HL-60 (cell line): ENCODE measurements around the gene DET1.

Experiments
- DNase-seq, 2 experiments: peaks; one replicate each; pipeline ENCODE4 v3.0.0-alpha.2; 2010 to 2020; ENCODE audit warnings: low read depth in 1 of 2, low spot score in 1 of 2
- H3K27ac ChIP-seq: fragments of 250-450 bp; sonication (Bioruptor Pico); replicated peaks from 2 replicates; pipeline ENCODE4 v1.5.1; 2020; ENCODE audit warnings: mild to moderate bottlenecking, moderate library complexity
- H3K27me3 ChIP-seq: fragments of 250-450 bp; sonication (Bioruptor Pico); 2 replicates; pipeline ENCODE4 v1.5.1; 2021; ENCODE audit warnings: mild to moderate bottlenecking, moderate library complexity; ENCODE audit not compliant: insufficient read depth, poor library complexity, severe bottlenecking
- H3K4me3 ChIP-seq: replicated peaks from 2 replicates; pipeline ENCODE4 v1.5.1; 2011; ENCODE audit warnings: mild to moderate bottlenecking, control low read depth, low read length; ENCODE audit not compliant: insufficient read depth
- GABPA ChIP-seq: IDR thresholded peaks from 2 replicates; pipeline ENCODE4 v1.6.1; 2012; ENCODE audit warnings: low read depth
- POLR2AphosphoS5 ChIP-seq: IDR thresholded peaks from 2 replicates; pipeline ENCODE4 v1.6.1; 2012; ENCODE audit warnings: low read depth
- SPI1 ChIP-seq: IDR thresholded peaks from 2 replicates; pipeline ENCODE4 v1.6.1; 2012; ENCODE audit warnings: low read depth, mild to moderate bottlenecking, borderline replicate concordance
- TF ChIP-seq, protein P1 (sequence below): IDR thresholded peaks from 2 replicates; pipeline ENCODE4 v1.6.1; 2012; ENCODE audit warnings: low read depth; ENCODE audit not compliant: insufficient replicate concordance
- TF ChIP-seq, protein P2 (sequence below): IDR thresholded peaks from one replicate; pipeline ENCODE4 v1.5.1; 2011; ENCODE audit warnings: low read length, control low read depth, inconsistent platforms; ENCODE audit not compliant: insufficient read depth

DET1 gene

DNA sequence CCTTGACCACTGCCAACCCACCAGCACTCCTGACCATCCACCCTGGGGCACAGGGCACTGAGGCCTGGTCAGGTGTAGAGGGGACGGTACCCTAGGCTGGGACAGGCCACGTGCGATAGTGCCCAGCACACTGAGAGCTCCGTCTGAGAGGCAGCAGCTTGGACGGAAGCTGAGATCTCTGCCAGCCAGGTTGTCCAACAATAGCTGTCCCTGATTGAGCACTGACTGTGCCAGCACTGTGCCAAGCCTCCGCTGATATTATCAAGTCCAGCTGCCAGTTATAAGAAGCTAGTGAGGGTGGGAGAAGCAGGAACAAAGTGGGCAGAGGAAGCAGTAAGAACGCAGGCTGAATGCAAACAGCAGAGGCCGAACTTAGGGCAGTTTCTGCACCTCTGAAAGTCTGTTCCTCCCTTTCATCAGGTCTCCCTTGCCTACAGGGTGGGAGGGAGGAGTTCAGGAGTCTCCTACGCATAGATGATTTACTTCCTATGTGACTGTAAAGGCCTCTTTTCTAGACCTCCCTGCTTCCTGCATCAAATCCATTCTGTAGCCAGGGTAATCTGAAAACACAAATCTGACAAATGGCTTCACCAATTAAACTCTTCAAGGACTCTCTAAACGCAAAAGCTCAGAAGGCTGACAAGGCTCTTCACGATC lies 49.2 kb downstream of the DET1 start:
- Histone ChIP-seq H3K27ac (no peak overlapping the region), H3K27me3 (no peaks in the 10 kb centered on the region), H3K4me3 (no peak overlapping the region)
- no peak for DNase-seq
- TF ChIP-seq SPI1 (no peak), GABPA (no peak)
- TF ChIP-seq, protein P1, sequence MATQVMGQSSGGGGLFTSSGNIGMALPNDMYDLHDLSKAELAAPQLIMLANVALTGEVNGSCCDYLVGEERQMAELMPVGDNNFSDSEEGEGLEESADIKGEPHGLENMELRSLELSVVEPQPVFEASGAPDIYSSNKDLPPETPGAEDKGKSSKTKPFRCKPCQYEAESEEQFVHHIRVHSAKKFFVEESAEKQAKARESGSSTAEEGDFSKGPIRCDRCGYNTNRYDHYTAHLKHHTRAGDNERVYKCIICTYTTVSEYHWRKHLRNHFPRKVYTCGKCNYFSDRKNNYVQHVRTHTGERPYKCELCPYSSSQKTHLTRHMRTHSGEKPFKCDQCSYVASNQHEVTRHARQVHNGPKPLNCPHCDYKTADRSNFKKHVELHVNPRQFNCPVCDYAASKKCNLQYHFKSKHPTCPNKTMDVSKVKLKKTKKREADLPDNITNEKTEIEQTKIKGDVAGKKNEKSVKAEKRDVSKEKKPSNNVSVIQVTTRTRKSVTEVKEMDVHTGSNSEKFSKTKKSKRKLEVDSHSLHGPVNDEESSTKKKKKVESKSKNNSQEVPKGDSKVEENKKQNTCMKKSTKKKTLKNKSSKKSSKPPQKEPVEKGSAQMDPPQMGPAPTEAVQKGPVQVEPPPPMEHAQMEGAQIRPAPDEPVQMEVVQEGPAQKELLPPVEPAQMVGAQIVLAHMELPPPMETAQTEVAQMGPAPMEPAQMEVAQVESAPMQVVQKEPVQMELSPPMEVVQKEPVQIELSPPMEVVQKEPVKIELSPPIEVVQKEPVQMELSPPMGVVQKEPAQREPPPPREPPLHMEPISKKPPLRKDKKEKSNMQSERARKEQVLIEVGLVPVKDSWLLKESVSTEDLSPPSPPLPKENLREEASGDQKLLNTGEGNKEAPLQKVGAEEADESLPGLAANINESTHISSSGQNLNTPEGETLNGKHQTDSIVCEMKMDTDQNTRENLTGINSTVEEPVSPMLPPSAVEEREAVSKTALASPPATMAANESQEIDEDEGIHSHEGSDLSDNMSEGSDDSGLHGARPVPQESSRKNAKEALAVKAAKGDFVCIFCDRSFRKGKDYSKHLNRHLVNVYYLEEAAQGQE, result no peak

DNA sequence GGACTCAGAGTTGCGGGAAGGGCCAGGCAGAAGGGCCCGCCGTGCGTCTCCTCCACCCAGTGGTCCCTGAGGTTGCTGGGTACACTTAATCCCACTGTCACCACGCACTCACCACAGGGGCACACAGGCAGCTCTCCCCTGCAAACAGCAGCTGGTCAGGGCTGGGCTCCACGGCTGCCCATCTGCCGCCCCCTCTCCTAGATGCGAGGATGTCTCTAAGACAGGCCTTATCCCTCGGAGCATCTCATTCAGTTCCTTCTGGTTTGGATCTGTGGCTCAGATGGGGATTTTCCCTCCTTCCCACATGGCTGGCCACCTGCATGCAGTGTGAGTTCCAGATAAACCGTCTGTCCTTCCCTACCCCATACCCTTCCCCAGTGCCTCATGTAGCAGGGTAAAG lies 52.6 kb downstream of the DET1 start:
- TF ChIP-seq, protein P2, sequence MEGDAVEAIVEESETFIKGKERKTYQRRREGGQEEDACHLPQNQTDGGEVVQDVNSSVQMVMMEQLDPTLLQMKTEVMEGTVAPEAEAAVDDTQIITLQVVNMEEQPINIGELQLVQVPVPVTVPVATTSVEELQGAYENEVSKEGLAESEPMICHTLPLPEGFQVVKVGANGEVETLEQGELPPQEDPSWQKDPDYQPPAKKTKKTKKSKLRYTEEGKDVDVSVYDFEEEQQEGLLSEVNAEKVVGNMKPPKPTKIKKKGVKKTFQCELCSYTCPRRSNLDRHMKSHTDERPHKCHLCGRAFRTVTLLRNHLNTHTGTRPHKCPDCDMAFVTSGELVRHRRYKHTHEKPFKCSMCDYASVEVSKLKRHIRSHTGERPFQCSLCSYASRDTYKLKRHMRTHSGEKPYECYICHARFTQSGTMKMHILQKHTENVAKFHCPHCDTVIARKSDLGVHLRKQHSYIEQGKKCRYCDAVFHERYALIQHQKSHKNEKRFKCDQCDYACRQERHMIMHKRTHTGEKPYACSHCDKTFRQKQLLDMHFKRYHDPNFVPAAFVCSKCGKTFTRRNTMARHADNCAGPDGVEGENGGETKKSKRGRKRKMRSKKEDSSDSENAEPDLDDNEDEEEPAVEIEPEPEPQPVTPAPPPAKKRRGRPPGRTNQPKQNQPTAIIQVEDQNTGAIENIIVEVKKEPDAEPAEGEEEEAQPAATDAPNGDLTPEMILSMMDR, result no peak
- TF ChIP-seq SPI1 (no peak), GABPA (no peak), POLR2AphosphoS5 (no peak)
- TF ChIP-seq, protein P1, result no peak
- DNase-seq, result no peak
- no peak overlapping the region for H3K4me3 ChIP-seq

DNA sequence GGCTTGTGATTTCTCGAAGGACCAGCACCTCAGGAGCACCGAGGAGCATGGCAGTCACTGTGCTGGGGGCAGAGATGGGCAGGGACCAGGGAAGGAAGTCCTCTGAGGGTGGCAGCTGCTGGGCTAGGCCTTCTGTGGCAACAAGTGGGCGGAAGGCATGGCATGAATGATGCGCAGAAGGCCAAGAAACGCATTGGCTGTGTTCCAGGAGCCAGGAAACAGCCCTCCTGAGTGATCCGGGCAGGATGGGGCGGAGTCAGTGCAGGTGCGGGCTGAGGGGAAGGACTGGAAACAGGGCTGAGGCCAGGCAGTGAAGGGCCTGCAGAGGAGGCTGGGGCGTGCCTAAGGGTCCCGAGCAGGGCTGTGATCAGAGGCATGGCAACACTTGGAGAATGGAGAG lies 55.3 kb downstream of the DET1 start:
- TF ChIP-seq, protein P1, result no peak
- no peak for TF ChIP-seq GABPA
- Histone ChIP-seq H3K27me3 (no peaks in the 10 kb centered on the region), H3K27ac (no peak overlapping the region), H3K4me3 (no peak overlapping the region)
- no peak for DNase-seq

More for the DNA sequence above, 52.6 kb downstream of the DET1 start:
- Histone ChIP-seq H3K27me3 (no peaks in the 10 kb centered on the region), H3K27ac (no peak overlapping the region)

DNA sequence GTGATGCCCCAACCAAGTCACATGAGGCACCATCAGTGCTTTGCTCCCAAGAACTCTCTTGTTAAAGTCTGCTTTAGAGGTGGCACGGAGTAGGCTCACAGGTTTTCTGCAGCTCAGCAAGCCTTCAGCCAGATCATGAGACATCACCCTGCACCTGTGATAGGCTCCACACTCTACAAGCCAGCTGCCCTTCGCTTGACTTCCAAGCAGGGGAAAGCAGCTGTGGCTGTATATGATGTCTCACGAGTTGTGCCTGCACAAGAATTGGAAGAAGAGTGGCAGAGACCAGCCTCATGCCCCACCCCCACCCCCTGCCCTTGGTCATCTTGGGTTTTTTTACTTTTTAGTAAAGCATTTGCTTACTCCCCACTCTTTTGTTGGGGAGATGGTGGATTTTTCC lies 56.4 kb downstream of the DET1 start:
- no peak overlapping the region for H3K27ac ChIP-seq
- H3K4me3 ChIP-seq, result no peak overlapping the region
- DNase-seq, result no peak
- no peak for TF ChIP-seq POLR2AphosphoS5
- no peak for TF ChIP-seq GABPA
- TF ChIP-seq, protein P2, result no peak
- TF ChIP-seq, protein P1, result no peak
- no peak for TF ChIP-seq SPI1
- no peaks in the 10 kb centered on the region for H3K27me3 ChIP-seq
